Measurements from ENCODE around the gene MALAT1.

DNA sequence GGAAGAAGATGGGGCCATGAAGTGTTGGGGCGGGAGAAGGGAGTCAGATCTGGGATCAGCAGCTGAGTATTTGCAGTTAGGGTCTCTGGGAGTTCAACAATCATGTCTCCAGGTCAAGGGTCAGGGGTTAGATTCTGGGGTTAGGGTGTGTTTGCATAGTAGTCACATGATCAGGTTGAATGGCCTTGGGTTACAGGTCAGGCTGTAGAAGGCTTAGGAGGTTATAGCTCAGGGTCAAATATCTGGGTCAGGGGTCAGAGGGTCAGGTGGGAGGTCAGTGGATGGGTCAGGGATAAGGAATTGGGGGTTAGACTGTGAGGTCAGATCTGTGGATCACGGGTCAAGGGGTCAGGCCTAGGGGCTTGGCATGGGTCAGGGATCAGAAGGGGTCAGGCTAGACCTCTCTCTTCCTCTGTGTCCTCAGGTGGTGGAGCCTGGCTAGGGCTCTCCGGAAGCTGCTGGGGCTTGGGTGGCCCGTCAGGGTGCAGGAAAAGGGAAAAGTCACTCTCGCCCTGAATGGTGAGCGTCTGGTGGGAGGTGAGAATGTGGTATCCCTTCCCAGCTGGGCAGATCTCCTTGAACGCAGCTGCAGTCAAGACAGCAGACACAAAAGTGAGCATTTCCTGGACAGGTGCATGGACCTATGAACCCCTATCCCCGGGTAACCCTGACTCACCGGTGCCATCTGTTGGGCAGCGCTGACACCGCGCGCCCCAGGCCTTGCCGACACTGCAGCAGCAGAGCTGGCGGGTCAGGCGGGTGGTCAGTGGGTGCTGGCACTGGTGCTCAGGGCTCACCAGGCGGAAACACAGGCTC lies 52.9 kb downstream of the MALAT1 start:
- TF ChIP-seq, protein P1, sequence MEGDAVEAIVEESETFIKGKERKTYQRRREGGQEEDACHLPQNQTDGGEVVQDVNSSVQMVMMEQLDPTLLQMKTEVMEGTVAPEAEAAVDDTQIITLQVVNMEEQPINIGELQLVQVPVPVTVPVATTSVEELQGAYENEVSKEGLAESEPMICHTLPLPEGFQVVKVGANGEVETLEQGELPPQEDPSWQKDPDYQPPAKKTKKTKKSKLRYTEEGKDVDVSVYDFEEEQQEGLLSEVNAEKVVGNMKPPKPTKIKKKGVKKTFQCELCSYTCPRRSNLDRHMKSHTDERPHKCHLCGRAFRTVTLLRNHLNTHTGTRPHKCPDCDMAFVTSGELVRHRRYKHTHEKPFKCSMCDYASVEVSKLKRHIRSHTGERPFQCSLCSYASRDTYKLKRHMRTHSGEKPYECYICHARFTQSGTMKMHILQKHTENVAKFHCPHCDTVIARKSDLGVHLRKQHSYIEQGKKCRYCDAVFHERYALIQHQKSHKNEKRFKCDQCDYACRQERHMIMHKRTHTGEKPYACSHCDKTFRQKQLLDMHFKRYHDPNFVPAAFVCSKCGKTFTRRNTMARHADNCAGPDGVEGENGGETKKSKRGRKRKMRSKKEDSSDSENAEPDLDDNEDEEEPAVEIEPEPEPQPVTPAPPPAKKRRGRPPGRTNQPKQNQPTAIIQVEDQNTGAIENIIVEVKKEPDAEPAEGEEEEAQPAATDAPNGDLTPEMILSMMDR (IDR thresholded peaks at IDR 0.05; ENCODE audit: low read length) = peak; percentile 89
- no peak for TF ChIP-seq EZH2phosphoT487 (IDR thresholded peaks at IDR 0.05; ENCODE audit: low read length)
- TF ChIP-seq EZH2 (optimal IDR thresholded peaks at IDR 0.05; ENCODE audit: low read depth, low read length) = no peak

All from MM.1S (cell line).